ENCODE data around the gene CEACAM6. TPM values are rescaled to one million over a fixed set of nuclear protein-coding genes. Genes with fewer than 3 reads are reported as not detected.

CEACAM6 gene
- polyA plus RNA-seq, 3 donors, result 0.08 to 0.24 (median 0.10) TPM

DNA sequence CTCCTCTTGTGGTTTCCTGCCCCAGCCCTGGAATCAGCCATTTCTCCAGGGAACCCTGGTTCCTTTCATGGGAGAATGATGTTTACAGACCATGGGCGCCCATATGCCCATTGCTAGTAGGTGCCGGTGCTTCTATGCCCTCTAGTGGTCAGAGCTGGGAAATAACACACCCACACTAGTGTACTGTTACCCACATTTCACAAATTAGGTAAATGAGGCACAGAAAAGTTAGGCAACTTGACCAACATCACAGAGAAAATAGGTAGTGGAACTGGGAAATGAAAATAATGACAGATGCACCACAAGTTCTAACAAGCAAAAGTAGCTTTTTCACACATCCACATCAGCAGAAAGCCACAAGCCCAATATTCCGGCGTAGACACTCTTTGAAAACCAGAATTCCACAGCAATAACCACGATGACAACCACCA, 39.7 kb downstream of the CEACAM6 start:
- no peak for DNase-seq (ENCODE audit: low read depth in 3 of 3, low spot score in 2 of 3)

- DNase-seq (ENCODE audit: low read depth in 3 of 3, low spot score in 2 of 3), result no peak
These were observed 41.0 kb downstream of the CEACAM6 start, which contains the start of gene CEACAM3 for GRCh38 chr19:41796362-41796761. Gene CEACAM3 (plus strand): TSS chr19:41796587. CDS start chr19:41796678, 91 bp downstream.

DNA sequence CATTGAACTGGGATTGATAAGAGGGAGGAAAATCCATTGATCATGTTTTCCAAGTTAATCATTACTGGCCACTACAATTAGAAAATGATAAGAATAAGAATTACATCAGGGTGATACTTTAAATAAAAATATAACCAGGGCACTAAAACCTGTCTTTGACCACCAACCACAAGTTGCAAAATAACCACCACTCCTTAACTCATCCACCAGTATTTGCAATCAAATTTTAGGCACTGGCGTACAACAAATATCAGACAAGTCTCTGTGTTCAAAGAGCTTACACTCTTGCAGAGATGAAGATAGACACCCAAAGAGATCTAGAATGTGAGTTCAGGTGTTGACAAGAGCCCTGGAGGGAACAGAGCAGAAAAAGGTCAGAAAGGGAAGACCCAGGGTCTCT, 41.6 kb downstream of the CEACAM6 start:
- no peak for DNase-seq (ENCODE audit: low read depth in 3 of 3, low spot score in 2 of 3)

- DNase-seq (ENCODE audit: low read depth in 3 of 3, low spot score in 2 of 3), result no peak
These were observed 44.2 kb downstream of the CEACAM6 start for GRCh38 chr19:41799444-41800000.

DNA sequence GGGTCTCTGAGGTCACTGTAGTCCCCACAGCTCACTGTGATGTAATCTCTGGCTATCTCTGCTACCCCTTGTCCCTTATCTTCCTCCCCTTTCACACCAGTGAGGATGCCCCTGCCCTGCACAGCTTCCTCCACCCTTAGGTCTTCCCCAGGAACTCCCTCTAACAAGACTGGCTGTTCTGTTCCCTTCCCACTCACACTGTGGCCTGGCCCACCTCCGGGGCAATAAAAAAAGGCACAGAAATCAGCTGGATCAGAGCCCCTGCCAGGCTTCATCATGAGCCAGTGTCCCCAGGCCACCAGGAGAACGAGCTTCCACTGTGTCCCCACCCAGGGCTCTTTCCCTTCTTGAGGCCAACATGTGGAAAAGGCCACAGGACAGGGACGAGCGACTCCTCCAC, 45.7 kb downstream of the CEACAM6 start:
- no peak for DNase-seq (ENCODE audit: low read depth in 3 of 3, low spot score in 2 of 3)

DNA sequence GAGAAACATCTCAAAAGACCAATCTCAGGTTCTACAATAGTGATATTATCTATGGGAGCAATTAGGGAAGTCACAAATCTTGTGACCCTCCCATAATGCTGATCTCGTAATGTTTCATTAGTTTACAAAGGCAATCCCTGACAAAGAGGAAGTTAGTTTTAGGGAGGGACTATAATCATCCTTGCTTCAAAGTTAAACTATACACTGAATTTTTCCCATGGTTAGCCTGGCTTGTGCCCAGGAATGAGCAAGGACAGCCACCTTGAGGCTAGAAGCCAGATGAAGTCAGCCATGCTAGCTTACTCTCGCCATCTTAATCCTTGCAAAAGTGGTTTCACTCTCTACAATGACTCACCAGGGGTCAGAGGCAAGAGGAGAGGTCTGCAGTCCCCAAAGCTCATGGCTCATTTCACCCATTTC, 46.5 kb downstream of the CEACAM6 start:
- no peak for DNase-seq (ENCODE audit: low read depth in 3 of 3, low spot score in 2 of 3)

DNA sequence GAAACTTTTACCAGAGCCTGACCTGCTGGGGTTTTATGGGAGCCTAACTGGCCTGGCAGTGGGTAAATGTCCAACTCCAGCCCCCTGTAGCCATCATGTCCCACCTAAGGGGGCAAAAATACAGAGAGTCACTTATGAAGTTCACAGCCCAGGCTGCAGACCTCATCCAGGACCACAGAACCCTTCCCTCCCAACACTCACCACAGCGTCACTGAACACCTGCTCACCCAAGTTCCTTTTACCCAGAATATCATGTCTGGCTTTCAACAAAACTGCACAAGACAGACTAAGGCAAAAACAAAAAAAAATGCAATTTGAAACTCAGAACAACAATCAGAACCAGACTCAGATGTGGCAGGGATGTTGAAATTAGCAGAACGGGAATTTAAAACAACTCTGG, 47.4 kb downstream of the CEACAM6 start:
- no peak for DNase-seq (ENCODE audit: low read depth in 3 of 3, low spot score in 2 of 3)

- no peak for DNase-seq (ENCODE audit: low read depth in 3 of 3, low spot score in 2 of 3)
These were observed 49.0 kb downstream of the CEACAM6 start for GRCh38 chr19:41804336-41804735.

DNA sequence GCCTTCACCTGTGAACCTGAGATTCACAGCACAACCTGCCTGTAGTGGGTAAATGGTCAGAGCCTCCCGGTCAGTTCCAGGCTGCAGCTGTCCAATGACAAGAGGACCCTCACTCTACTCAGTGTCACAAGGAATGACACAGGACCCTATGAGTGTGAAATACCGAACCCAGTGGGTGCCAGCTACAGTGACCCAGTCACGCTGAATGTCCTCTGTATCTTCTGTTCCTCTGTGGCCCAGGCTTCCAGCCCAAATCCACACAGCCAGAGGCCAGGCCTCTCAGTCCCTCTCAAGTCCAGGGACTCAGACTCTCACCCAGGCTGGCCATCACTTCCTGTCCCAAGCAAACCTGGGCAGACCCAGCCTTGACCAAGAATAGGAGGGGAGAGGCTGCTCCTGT, 51.8 kb downstream of the CEACAM6 start:
- DNase-seq (ENCODE audit: low read depth in 3 of 3, low spot score in 2 of 3), result no peak

GRCh38 chr19:41808663-41809566, 53.6 kb downstream of the CEACAM6 start:
- no peak for DNase-seq (ENCODE audit: low read depth in 3 of 3, low spot score in 2 of 3)

DNA sequence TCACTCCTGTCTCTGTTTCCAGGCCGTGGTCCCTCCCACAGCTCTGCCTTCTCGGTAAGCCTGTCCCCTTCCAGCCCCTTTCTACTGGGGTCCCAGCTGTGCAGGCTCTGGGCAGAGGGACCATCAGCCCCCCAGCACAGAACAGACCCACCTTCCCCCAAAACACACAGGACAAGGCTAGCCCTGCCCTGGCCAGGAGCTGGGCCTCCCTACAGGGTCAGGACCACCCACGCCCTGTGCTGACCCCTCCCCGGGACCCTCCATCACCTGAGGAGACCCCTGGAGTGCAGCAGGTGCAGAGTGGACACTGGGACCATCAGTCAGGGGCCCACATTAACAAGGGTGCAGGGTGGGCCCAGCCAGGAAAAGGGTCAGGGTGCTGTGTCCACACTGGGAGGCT, 55.0 kb downstream of the CEACAM6 start:
- DNase-seq (ENCODE audit: low read depth in 3 of 3, low spot score in 2 of 3), result no peak

GRCh38 chr19:41811036-41811435, 55.7 kb downstream of the CEACAM6 start:
- DNase-seq (ENCODE audit: low read depth in 3 of 3, low spot score in 2 of 3), result no peak

DNA sequence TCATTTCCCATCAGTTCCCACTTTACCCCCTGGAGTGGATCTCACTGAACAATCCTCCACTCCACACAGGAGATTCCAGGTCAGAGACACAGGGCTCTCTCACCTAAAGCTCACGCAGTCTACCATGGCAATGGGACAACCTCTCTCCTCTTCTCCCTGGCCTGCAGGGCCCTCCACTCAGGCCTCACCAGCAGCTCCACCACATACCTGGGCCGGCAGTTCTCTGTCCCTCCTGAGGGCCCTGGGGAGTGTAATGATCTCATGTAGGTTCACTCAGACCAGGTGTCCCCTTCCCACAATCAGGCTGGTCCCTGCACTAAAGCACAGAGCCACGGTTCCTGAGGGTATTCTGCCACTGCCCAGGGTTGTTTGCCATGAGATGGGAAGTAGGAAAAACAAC, 56.7 kb downstream of the CEACAM6 start:
- no peak for DNase-seq (ENCODE audit: low read depth in 3 of 3, low spot score in 2 of 3)

DNA sequence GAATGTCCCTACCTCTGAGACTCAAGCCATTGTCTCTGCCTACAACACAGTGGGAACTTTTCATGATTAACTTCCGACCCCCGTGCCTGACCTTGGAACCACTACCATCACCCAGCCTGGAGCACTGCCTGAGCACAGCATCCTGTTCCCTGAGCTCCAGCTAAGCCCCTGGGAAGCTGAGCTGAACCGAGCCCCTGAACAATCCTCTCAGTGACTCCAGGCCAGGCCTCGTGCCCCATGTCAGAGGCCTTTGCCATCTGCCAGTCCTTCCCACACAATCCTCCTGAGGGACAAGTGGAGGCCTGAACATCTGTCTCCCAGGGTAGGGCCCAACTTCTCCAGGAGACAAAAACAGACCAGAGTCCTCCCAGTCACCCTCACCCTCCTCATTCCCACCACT, 58.6 kb downstream of the CEACAM6 start:
- DNase-seq (ENCODE audit: low read depth in 3 of 3, low spot score in 2 of 3), result no peak

GRCh38 chr19:41815301-41815700, 60.0 kb downstream of the CEACAM6 start:
- DNase-seq (ENCODE audit: low read depth in 3 of 3, low spot score in 2 of 3), result no peak

DNA sequence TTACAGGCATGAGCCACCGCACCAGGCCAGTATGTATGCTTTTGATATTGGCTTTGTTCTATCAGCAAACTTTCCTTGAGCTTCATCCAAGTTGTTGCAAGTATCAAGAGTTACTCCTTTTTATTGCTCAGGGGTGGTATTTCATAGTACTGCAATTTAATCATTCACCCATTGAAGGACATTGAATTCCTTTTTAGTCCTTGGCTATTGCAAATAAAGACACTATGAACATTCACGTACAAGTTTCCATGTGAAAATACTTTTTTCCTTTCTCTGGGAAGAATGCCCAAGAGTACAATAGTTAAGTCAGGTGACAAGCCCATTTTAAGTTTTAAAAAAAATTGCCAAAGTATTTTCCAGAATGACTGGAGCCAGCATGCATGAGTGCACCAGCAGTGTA, 61.4 kb downstream of the CEACAM6 start:
- DNase-seq (ENCODE audit: low read depth in 3 of 3, low spot score in 2 of 3), result no peak

GRCh38 chr19:41821003-41821735, 65.8 kb downstream of the CEACAM6 start:
- DNase-seq (ENCODE audit: low read depth in 3 of 3, low spot score in 2 of 3), result no peak

Data from right renal cortex interstitium (tissue), 3 donors.